GM19240 (cell line): ENCODE results near the gene PACRG.

Experiments used
- DNase-seq: peaks from one replicate; pipeline ENCODE4 v3.0.0; 2011; ENCODE audit warnings: low spot score; ENCODE audit not compliant: insufficient read length

PACRG gene

GRCh38 chr6:163281634-163282033 is 553.9 kb downstream of the PACRG start:
- DNase-seq = no peak

DNA sequence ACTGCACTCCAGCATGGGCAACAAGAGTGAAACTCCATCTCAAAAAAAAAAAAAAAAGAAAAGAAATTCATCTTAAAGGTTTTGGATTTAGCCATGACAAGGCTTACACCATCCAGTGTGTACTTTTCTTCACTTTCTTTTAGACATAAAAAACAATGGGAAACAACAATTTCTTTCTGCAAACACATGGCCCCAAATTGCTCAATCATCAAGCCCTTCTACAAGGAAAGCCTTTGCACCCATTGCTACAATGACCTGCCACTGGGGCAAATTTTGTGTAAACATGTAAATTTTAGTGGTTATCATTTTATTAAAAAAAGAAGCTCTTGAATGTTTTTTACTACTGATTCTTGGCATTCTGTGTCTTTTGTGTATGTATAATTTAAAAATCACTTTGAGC is 554.9 kb downstream of the PACRG start:
- no peak for DNase-seq

GRCh38 chr6:163284151-163284550 is 556.4 kb downstream of the PACRG start:
- DNase-seq = no peak

DNA sequence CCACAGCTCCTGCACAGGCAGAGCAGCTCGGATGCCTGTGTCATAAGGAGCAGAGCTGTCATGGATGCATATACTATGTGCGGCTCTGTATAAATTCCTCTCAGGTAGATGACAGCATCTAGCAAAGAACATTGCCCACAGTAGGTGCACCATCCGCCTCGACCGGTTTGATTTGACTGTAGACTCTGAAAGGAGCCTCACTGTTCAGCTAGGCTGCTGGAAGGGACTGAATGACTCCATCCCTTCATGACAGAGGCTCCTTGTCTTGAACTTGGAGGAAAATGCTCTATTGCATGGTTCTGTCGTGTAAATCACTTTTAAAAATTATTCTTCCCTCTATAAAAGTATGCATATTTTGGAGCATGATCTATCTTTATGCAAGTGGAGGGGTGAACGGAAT is 557.9 kb downstream of the PACRG start:
- DNase-seq = no peak

GRCh38 chr6:163287626-163288025 is 559.9 kb downstream of the PACRG start:
- no peak for DNase-seq

DNA sequence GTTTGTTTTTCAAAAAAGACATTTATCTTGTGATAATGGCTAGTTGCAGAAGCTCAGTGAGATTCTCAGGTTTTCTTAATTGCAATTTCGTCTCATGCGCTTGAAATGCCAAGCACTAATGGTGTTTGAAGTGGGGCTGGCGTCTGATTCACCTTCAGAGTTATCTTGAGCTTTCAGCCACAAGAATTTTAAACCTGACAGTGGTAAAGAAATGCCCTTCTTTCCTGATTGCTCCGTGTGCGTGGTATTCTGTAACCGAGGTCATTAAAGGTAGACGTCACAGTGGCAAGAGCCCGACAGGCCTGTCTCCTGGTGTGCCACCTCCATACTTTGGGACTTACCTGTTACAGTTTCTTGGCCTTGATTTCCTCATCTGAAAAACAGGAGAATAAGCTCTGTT is 560.3 kb downstream of the PACRG start:
- DNase-seq = no peak

DNA sequence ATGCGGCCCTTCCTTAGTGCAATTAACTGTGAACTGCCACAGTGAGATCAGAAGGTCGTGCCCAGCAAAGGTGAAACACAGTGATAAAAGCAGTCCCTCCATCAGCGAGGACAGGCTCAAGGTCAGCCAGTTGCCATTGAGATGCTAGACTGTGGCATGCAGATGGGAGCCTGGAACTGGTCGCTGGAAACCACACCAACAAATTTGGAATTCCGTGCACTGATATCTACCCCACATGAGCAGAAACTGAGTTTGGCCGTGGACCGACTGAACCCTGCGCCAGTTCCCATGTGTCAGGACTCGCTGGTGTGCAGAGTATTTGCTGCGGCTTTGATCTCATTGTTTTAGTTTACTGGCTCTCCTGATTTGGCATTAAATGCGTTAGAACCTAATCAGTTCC is 561.1 kb downstream of the PACRG start:
- no peak for DNase-seq

DNA sequence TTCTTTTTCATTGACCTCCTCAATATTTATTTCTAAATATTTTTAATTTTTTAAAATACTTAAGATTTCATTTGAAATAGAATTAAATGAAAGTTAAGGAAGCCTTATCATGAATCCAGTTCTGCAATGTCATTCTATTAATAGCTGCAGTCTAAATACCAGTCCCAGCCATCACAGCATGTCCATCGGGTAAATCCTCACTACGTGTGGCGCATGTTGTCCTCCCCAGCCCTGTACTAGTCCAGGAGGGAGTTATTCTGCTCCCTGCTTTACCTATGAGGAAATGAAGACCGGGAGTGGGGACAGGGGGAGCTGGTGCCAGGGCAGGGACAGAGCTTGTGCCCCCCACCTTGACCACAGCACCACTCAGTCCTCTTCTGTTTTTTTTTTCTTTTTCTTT is 561.7 kb downstream of the PACRG start:
- DNase-seq = no peak

- DNase-seq = no peak
These were observed 562.9 kb downstream of the PACRG start for GRCh38 chr6:163290545-163291274.

DNA sequence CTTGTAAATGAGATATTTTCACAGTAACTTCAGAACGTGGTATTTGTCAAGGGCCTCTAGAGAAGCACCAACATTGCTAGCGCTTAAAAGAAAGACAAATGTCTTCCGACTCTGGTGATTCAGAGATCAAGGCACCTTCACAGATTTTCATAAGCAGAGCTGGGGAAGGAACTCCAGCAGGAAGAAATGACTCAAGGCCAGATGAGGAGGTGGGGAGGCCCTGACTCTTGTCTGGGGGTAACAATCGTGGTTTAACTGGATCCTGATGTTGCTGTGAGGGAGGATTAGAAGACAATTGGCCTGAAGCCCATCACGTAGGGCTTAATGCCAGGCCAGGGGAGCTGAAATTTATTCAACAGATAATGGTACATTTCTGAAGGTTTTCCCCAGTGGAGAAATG is 563.8 kb downstream of the PACRG start:
- no peak for DNase-seq

- DNase-seq = no peak
These were observed 565.5 kb downstream of the PACRG start for GRCh38 chr6:163293286-163293685.

GRCh38 chr6:163294734-163295133 is 567.0 kb downstream of the PACRG start:
- no peak for DNase-seq

DNA sequence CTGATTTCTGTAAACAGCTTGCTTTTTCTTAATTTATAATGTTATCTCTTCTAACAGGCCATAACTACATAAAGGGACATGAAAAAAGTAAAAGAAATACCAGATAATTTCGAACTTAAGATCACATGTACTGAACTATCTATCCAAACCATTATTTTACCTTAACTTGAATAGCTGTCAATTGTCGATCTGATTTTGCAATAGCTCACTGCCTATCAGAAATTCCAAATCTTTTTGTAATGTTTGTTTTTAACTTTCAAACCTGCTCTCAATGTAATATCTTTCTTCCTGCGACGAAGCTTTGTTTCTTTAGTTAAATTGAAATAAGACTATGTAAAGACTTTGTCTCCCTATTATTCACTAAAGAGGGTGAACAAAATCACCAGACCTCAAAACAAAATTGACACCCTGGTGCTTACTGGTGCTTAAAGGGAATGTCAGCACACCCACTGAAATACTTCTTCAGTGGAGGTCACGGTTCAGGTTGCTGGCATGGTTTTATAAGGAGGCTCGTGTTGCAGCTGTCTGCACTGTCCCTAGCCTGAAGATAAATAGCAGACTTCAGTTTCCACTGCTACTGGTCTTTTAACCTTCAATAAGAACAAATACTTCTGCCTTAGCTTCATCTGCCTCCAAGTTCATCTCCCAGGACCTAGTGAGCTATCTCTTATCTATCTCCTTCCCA is 569.2 kb downstream of the PACRG start:
- DNase-seq = no peak

GRCh38 chr6:163298079-163298830 is 570.5 kb downstream of the PACRG start:
- DNase-seq = no peak

DNA sequence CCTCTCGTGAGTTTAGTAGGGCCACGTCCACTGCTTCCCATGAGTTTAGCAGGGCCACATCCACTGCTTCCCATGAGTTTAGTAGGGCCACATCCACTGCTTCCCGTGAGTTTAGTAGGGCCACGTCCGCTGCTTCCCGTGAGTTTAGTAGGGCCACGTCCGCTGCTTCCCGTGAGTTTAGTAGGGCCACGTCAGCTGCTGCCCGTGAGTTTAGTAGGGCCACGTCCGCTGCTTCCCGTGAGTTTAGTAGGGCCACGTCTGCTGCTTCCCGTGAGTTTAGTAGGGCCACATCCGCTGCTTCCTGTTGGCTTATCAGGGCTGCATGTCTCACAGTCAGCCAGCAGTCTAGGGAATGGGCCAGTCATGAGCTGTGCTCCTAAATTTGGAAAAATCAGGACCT is 573.1 kb downstream of the PACRG start:
- DNase-seq = no peak

GRCh38 chr6:163301726-163302635 is 574.2 kb downstream of the PACRG start:
- no peak for DNase-seq

DNA sequence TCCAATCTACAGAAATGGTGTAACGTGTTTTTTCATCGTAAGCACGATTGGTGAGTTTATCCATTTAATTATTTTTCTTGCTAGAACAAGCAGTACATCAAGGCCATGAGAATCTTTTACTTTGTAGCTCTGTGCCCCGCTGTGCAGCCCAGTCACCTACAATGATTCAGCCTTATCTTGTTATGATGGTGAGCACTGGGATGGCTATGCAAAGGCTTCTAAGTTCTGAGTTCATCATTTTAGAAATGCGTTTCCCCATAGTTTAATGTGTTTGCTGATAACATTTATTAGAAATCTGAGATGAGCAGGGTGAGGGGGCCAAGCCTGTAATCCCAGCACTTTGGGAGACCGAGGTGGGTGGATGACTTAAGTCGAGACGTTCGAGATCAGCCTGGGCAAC is 575.0 kb downstream of the PACRG start:
- DNase-seq = no peak

GRCh38 chr6:163306000-163306399 is 578.2 kb downstream of the PACRG start:
- DNase-seq = no peak

- DNase-seq = no peak
These were observed 581.1 kb downstream of the PACRG start for GRCh38 chr6:163308629-163309440.

DNA sequence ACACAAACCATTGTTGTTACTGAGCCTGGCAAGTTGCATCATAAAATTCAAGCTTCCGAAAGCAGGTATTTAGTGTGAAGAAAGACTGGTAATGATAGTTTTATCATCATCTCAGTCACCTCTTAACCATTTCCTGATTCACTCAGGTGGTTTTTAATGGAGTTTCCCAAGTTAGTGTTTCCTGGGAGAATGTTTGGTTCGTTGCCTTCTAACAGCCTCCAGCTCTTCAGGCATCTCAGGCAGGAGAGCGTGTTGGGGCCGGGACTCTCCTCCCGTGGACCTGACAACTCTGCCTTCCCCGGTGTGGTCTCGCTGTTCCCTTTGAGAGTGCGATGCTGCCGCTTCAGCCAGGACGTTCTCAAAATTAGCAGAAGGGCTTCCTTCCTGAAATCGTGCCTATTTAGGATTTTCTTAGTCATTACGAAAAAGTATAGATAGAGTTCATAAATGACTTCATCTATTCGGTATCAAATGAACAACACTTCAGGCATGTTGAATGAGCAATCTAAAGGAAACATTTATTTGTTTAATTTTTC is 581.8 kb downstream of the PACRG start:
- DNase-seq = no peak
